Measurements from ENCODE around the gene ANKRD29. TPM values are rescaled to one million over a fixed set of nuclear protein-coding genes. Genes with fewer than 3 reads are reported as not detected.

ANKRD29 gene
- total RNA-seq, 1 donor from 2014 or later: not detected

GRCh38 chr18:23675236-23675635, 12.5 kb upstream of the ANKRD29 start:
- Mint-ChIP-seq H3K36me3 (ENCODE audit: unreplicated experiment) (no peaks in the 10 kb centered on the region), H3K4me1 (ENCODE audit: low read depth, unreplicated experiment) (no peaks in the 10 kb centered on the region), H3K4me3 (ENCODE audit: unreplicated experiment) (no peak overlapping the region), H3K27me3 (ENCODE audit: unreplicated experiment) (peaks cover 2% of the 10 kb centered on the region), H3K9me3 (ENCODE audit: unreplicated experiment) (peaks cover 1% of the 10 kb centered on the region), H3K27ac (ENCODE audit: unreplicated experiment) (no peak overlapping the region)
- no peak for TF ChIP-seq CTCF (IDR thresholded peaks at IDR 0.05; ENCODE audit: partially characterized antibody, unreplicated experiment)
- no peak for DNase-seq

- H3K9me3 Mint-ChIP-seq (ENCODE audit: unreplicated experiment): peaks cover 1% of the 10 kb centered on the region
- H3K4me1 Mint-ChIP-seq (ENCODE audit: low read depth, unreplicated experiment): no peaks in the 10 kb centered on the region
- no peak overlapping the region for H3K4me3 Mint-ChIP-seq (ENCODE audit: unreplicated experiment)
- no peak for DNase-seq
- H3K27ac Mint-ChIP-seq (ENCODE audit: unreplicated experiment): no peak overlapping the region
- H3K36me3 Mint-ChIP-seq (ENCODE audit: unreplicated experiment): no peaks in the 10 kb centered on the region
- peaks cover 2% of the 10 kb centered on the region for H3K27me3 Mint-ChIP-seq (ENCODE audit: unreplicated experiment)
- TF ChIP-seq CTCF (IDR thresholded peaks at IDR 0.05; ENCODE audit: partially characterized antibody, unreplicated experiment): no peak
Observed at GRCh38 chr18:23673725-23674124, 11.0 kb upstream of the ANKRD29 start.

- Mint-ChIP-seq H3K4me3 (ENCODE audit: unreplicated experiment) (no peak overlapping the region), H3K9me3 (ENCODE audit: unreplicated experiment) (peaks cover 1% of the 10 kb centered on the region), H3K27me3 (ENCODE audit: unreplicated experiment) (peaks cover 2% of the 10 kb centered on the region), H3K36me3 (ENCODE audit: unreplicated experiment) (no peaks in the 10 kb centered on the region), H3K4me1 (ENCODE audit: low read depth, unreplicated experiment) (no peaks in the 10 kb centered on the region), H3K27ac (ENCODE audit: unreplicated experiment) (no peak overlapping the region)
- no peak for TF ChIP-seq CTCF (IDR thresholded peaks at IDR 0.05; ENCODE audit: partially characterized antibody, unreplicated experiment)
- no peak for DNase-seq
Observed at GRCh38 chr18:23671564-23671963, 8.9 kb upstream of the ANKRD29 start.

DNA sequence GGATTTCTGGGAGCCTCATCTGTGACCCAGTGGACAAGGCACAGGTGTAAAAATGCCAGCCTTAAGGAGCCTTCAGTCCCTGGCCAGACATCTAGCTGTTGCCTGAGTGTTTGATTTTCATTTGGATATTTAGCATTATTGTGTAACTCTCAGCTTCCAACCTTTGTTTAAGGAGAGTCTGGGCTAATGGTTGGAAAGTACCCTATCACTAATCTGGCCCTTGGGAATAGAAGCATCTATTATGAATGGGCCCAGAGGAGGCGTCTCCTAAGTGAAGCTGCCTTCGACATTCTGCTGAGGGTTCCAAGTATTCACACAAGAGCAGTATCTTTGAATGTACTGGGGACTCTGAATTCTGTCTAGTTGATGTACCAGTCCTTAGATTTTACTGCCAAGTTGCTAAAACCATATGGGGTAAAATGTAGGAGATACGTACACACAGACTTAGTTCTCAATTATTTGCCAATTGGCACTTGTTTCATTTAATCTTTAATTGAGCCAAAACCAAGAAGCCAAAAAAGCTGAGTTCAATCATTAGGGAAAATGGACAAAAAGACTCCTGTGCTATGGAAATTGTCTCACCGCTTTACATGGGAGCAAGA, 7.2 kb upstream of the ANKRD29 start:
- Mint-ChIP-seq H3K4me3 (ENCODE audit: unreplicated experiment) (no peak overlapping the region), H3K4me1 (ENCODE audit: low read depth, unreplicated experiment) (no peaks in the 10 kb centered on the region), H3K27me3 (ENCODE audit: unreplicated experiment) (peaks cover 2% of the 10 kb centered on the region), H3K36me3 (ENCODE audit: unreplicated experiment) (no peaks in the 10 kb centered on the region), H3K27ac (ENCODE audit: unreplicated experiment) (no peak overlapping the region), H3K9me3 (ENCODE audit: unreplicated experiment) (peaks cover 1% of the 10 kb centered on the region)
- DNase-seq: no peak
- TF ChIP-seq CTCF (IDR thresholded peaks at IDR 0.05; ENCODE audit: partially characterized antibody, unreplicated experiment): no peak

DNA sequence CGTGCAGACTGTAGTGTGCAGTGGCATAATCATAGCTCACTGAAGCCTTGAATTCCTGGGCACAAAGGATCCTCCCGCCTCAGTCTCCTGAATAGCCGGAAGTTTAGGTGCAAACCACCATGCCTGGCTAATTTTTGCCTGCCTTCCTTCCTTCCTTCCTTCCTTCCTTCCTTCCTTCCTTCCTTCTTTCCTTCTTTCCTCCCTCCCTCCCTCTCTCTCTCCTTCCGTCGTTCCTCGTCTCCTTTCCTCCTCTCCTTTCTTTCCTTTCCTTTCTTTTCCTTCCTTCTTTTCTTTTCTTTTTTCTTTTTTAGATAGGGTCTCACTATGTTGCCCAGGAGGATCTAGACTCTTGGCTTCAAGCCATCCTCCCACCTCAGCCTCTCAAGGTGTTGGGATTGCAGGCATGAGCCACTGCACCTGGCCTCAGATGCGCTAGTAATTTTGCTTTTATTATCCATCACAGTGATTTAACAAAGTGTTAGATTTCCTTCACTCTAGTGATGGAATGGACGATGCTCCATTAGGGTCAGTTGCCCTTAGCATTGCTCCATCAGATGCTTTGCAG, 6.6 kb upstream of the ANKRD29 start:
- Mint-ChIP-seq H3K4me1 (ENCODE audit: low read depth, unreplicated experiment) (no peaks in the 10 kb centered on the region), H3K36me3 (ENCODE audit: unreplicated experiment) (no peaks in the 10 kb centered on the region), H3K4me3 (ENCODE audit: unreplicated experiment) (no peak overlapping the region), H3K27me3 (ENCODE audit: unreplicated experiment) (peaks cover 2% of the 10 kb centered on the region), H3K9me3 (ENCODE audit: unreplicated experiment) (peaks cover 1% of the 10 kb centered on the region), H3K27ac (ENCODE audit: unreplicated experiment) (no peak overlapping the region)
- TF ChIP-seq CTCF (IDR thresholded peaks at IDR 0.05; ENCODE audit: partially characterized antibody, unreplicated experiment): no peak
- no peak for DNase-seq
